HG03039 (cell line): Measurements from ENCODE around the gene NDUFV3.
"Not testable (repeated sequence)": the region's sequence is repeated elsewhere in the genome, so short reads cannot be mapped to it uniquely, and the experiment has no call there.

Experiments
- ATAC-seq: cut with Tn5 transposase; IDR thresholded peaks from one replicate; pipeline ENCODE4 v1.9.1; 2021; ENCODE audit warnings: mild to moderate bottlenecking, moderate library complexity; ENCODE audit not compliant: unreplicated experiment

The NDUFV3 gene

DNA sequence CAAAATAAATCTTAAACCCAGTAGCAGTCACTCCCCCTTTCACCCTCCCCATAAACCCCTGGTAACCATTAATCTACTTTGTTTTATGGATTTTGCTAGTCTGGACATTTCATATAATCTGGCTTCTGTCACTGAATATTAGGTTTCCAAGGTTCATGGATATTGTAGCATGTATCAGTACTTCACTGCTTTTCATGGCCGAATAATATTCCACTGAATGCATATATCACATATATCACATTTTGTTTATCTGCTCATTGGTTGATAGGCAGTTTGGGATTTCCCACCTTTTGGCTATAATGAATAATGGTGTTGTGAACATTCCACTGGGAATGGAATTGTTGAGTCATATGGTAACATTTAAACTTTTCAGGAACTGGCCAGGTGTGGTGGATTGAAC, 9.2 kb upstream of the NDUFV3 start:
- ATAC-seq, result no peak

GRCh38 chr21:42887326-42887725, 5.8 kb upstream of the NDUFV3 start:
- ATAC-seq, result no peak

DNA sequence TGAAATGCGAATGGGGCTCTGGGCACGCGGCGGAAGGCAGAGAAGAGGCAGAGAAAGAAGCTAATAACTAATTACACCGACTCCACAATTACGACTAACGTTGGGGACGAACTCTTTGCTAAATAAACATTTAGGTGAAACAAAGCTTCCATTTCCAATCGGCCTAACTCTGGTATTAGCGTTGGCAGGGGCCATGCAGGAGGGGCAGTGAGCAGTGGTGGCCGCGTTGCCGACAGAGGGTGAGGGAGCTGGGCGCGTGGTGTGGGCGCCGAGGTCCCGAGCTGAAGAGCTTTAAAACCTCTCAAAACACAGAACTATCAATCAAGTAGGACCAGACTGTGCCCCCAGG, 553 bp upstream of the NDUFV3 start:
- ATAC-seq, result no peak

DNA sequence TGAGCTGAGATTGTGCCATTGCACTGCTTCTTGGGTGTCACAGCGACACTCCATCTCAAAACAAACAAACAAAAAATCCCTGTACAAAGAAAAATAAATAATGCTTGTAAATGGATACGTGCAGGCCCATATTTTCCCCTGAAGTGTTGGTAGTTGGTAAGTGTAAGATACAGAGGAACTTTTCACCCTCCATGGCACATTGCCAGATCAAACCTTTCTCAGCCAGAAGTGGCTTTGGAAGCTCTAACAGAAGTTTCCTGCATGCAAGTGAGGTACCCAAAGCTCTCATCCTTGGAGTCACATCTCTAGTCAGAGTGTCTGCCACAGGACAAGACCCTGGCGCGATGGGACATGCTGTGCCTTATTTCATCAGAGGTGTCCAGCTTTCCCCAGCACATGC, 7.3 kb downstream of the NDUFV3 start:
- no peak for ATAC-seq

GRCh38 chr21:42903817-42904216, 10.7 kb downstream of the NDUFV3 start:
- ATAC-seq, result no peak

- ATAC-seq, result no peak
Observed at GRCh38 chr21:42905195-42905594, 12.1 kb downstream of the NDUFV3 start.

GRCh38 chr21:42906233-42906632, 13.1 kb downstream of the NDUFV3 start:
- ATAC-seq, result no peak

GRCh38 chr21:42908484-42908883, 15.4 kb downstream of the NDUFV3 start:
- ATAC-seq, result not testable (repeated sequence)

- ATAC-seq, result not testable (repeated sequence)
Observed at GRCh38 chr21:42911920-42912319, 18.8 kb downstream of the NDUFV3 start.

GRCh38 chr21:42913476-42913875, 20.4 kb downstream of the NDUFV3 start:
- no peak for ATAC-seq

GRCh38 chr21:42918291-42918690, 25.2 kb downstream of the NDUFV3 start:
- no peak for ATAC-seq

DNA sequence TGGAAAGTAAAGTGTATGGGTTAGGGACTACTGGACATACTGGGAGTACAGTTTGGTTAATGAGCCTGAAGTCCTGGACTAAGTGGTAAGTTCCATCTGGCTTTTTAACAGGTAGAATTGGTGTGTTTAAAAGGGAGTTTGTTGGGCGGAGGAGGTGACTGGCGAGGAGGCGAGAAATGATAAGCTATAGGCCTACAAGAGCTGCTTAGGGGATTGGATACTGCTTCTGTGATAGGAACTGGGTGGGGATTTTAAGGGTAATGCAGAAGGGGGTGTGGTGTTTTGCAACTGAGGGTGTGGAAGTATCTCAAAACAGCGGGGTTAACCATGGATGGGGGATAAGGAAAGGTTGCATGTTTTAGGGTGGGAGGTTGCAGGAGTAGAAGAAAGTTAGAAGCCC, 28.8 kb downstream of the NDUFV3 start:
- no peak for ATAC-seq

DNA sequence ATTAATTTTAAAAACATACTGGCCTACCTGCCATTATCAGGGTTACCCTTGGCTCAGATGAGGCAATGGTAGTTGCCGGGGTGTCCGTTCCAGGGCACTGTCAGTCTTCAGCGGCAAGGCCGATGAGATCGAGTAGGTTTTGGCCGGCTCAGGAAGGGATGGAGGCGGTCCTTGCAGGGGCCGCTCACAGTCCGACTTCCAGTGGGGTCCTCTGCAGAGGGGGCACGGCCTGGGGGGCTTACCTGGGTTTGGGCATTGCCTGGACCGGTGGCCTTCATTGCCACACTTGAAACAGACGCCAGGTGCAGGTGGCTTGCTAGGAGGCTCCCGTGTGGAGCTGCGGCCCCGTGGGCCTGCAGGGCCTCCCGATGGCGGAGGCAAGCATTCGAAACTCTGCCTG, 29.8 kb downstream of the NDUFV3 start:
- ATAC-seq, result no peak

DNA sequence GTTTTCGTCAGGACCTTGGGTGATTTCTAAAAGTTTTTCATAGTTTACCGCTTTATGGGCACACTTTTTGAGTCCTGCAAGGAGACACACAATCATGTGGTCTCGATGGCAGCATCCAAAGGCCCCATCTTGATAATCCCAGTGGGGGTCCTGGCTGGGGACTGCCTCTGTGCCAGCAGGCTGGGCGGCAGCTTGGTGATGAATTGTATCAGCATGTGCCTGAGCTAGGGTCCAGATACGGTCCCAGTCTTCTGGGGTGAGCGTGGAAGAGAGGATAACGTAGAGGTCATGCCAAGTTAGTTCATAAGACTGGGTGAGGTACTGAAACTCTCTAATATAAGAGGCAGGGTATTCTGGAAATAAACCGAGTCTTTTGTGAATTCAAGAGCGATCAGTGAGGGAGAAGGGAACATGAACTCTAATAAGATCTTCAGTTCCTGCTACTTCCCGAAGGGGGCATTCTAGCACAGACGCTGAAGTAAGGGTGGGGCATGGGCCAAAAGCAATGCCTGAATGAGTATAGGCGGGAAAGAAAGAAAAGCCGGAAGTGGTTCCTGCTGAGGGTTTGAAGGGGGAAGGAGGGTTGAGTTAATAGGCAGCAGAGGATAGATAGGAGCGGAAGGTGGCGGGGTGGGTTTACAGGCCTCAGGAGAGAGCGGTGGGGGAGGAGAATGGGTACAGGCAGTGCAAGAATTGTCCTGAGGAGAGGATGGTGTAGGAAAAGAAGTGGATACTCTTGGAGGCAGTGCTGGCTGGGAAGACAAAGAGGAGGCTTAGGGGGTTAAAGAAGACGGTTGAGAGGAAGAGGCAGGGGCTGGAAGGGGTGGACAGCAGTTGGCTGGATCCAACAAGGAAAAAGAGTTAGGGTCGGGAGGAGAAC, 30.7 kb downstream of the NDUFV3 start:
- ATAC-seq, result no peak

GRCh38 chr21:42924433-42924751, 31.3 kb downstream of the NDUFV3 start:
- ATAC-seq, result no peak

GRCh38 chr21:42925114-42925926, 32.2 kb downstream of the NDUFV3 start, which contains the start of gene ERVH48-1:
Gene ERVH48-1, minus strand, starts transcription at chr21:42925630. Its CDS starts 6,624 bp downstream, at chr21:42919006.
- ATAC-seq, result no peak

DNA sequence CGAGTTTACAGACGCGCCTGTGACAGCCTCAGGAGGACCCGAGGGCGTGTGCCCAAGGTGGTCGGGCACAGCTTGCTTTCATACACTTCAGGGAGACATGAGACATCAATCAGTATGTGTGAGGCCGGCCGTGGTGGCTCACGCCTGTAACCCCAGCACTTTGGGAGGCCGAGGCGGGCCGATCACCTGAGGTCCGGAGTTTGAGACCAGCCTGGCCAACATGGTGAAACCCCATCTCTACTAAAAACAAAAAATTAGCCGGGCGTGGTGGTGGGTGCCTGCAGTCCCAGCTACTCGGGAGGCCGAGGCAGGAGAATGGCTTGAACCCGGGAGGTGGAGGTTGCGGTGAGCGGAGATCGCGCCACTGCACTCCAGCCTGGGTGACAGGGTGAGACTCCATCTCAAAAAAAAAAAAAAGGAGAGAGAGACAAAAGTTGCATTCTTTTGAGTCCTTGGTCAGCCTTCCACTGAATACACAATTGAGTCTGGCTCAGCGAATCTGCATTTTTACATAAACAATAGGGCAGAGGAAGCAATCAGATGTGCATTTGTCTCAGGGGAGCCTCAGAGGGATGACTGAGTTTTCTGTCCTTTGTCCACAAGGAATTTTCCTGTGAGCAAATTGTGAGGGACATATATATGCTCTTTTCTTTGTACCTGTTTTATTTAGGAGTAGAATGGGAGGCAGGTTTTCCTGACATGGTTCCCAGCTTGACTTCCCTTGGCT, 34.5 kb downstream of the NDUFV3 start:
- ATAC-seq, result not testable (repeated sequence)

DNA sequence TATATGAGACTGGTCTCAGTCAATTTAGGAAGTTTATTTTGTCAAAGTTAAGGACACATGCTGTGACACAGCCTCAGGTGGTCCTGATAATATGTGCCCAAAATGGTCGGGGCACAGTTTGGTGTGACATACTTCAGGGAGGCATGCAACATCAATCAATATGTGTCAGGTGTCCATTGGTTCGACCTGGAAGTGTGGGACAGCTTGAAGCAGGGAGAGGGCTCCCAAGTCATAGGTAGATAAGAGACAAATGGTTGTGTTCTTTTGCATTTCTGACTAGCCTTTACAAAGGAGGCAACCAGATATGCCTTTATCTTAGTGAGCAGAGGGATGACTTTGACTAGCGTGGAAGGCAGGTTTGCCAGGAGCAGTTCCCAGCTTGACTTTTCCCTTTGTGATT, 36.9 kb downstream of the NDUFV3 start:
- no peak for ATAC-seq

- ATAC-seq, result no peak
Observed at GRCh38 chr21:42931560-42932235, 38.6 kb downstream of the NDUFV3 start.

DNA sequence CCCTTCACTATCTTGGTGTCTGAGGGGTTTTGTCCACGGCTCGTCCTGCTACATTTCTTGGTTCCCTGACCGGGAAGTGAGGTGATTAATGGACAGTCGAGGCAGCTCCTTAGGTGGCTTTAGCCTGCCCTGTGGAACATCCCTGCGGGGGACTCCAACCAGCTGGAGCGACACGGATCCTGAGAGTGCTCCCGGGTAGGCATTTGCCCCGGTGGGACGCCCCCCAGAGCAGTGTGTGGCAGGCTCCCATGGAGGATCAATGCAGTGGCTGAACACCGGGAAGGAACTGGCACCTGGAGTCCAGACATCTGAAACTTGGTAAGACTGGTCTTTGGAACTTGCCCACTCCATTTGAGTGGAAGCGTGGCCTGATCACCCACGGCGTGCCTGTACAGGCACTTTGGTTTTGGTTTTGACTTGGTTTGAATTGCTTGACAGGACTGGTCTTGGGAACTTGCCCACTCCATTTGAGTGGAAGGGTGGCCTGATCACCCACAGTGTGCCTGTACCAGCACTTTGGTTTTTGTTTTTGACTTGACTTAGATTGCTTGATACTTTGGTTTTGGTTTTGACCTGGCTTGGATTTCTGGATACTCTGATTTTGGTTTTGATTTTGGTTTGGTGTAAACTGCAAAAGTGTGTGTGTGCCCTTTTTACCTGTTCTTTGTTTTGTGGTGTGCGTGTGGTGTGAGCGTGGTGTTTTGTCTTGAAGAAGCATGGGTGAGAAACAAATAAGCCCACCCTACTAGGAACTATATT, 39.4 kb downstream of the NDUFV3 start:
- not testable (repeated sequence) for ATAC-seq
